Colonic mucosa (tissue), 4 donors: ENCODE results near the gene LPXN. TPM values are rescaled to one million over a fixed set of nuclear protein-coding genes. Genes with fewer than 3 reads are reported as not detected.

Source experiments
- DNase-seq: peaks from one replicate; pipeline ENCODE4 v3.0.0-alpha.2; 2020
- H3K27ac ChIP-seq: fragments of 200-600 bp; one replicate; pipeline ENCODE4 v1.8.0; 2021
- H3K27me3 ChIP-seq: fragments of 200-600 bp; one replicate; pipeline ENCODE4 v1.8.0; 2021
- H3K36me3 ChIP-seq: fragments of 200-600 bp; one replicate; pipeline ENCODE4 v1.8.0; 2021
- H3K4me1 ChIP-seq: fragments of 200-600 bp; one replicate; pipeline ENCODE4 v1.8.0; 2021; ENCODE audit warnings: mild to moderate bottlenecking
- H3K4me3 ChIP-seq: fragments of 200-600 bp; one replicate; pipeline ENCODE4 v1.8.0; 2021
- H3K9ac ChIP-seq, 2 donors: one replicate each; pipeline ENCODE4 v1.7.0; 2013; ENCODE audit warnings: control low read depth in 2 of 2, low read depth in 2 of 2, low read length in 2 of 2
- H3K9me3 ChIP-seq: fragments of 200-600 bp; one replicate; pipeline ENCODE4 v1.8.0; 2021
- intact Hi-C: fragments of 100-400 bp; cut with DNase I; formaldehyde crosslinking; loops from one replicate; pipeline ENCODE4 v1.14.1; 2022
- total RNA-seq, 2 donors: library from RNA; stranded (reverse); fragmentation: NEBNext Ultra II Directional in 1 of 2; extraction: Animal tissue kit (Norgen Biotek cat#: 25700) in 1 of 2; gene quantifications; one replicate each; pipeline ENCODE4 v1.2.1, GENCODE V29; 2021
- TF ChIP-seq, protein P1 (sequence below): fragments of 200-600 bp; IDR thresholded peaks from one replicate; pipeline ENCODE4 v1.8.0; 2022; ENCODE audit warnings: antibody characterized with exemption, mild to moderate bottlenecking
- donor health status: healthy.
- donor health status: DM: no; HTN: no; CAD: no.
- donor health status: DM: no; HTN: no; CAD: no.

Gene LPXN
- total RNA-seq, 2 donors from 2014 or later = 7.8 to 10.0 TPM

DNA sequence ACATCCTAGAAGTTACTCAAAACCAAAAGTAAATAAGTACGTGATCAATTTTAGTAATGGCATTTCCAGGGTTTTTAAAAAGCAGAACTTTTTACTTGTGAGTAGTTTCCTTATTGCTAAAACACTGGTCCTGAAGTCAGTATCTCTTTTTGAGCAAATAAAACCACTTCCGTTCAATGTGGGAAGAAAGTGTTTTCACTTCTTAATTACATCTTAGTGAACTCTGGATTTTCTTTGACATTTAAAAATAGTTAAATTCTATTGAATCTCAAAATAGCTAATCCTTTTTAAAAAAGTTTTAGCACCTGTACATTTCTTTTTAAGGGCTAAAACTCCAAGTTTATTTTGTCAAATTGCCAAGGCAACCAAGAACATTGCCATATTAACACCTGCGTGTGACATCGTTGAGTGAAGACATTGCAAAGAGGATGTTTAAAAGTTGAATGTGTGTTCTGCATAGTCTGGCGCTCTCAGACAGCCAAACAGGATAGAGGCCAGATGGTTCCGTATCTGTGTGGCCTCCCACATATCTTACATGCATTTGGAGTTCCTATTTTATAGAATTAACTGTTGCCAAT, 50.5 kb downstream of the LPXN start:
- H3K4me1 ChIP-seq = no peaks in the 10 kb centered on the region
- no peak overlapping the region for H3K9ac ChIP-seq
- no peak for DNase-seq

GRCh38 chr11:58524232-58525036, 51.2 kb downstream of the LPXN start:
- Histone ChIP-seq H3K9ac (no peak overlapping the region), H3K4me3 (no peak overlapping the region), H3K4me1 (no peaks in the 10 kb centered on the region), H3K27ac (peak overlapping the region; percentile 6), H3K36me3 (no peaks in the 10 kb centered on the region), H3K27me3 (no peaks in the 10 kb centered on the region), H3K9me3 (no peaks in the 10 kb centered on the region)
- intact Hi-C loops = no loop called here
- peak; percentile 77 for DNase-seq
- TF ChIP-seq, protein P1, sequence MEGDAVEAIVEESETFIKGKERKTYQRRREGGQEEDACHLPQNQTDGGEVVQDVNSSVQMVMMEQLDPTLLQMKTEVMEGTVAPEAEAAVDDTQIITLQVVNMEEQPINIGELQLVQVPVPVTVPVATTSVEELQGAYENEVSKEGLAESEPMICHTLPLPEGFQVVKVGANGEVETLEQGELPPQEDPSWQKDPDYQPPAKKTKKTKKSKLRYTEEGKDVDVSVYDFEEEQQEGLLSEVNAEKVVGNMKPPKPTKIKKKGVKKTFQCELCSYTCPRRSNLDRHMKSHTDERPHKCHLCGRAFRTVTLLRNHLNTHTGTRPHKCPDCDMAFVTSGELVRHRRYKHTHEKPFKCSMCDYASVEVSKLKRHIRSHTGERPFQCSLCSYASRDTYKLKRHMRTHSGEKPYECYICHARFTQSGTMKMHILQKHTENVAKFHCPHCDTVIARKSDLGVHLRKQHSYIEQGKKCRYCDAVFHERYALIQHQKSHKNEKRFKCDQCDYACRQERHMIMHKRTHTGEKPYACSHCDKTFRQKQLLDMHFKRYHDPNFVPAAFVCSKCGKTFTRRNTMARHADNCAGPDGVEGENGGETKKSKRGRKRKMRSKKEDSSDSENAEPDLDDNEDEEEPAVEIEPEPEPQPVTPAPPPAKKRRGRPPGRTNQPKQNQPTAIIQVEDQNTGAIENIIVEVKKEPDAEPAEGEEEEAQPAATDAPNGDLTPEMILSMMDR = peak; percentile 73

More for the DNA sequence above, 50.5 kb downstream of the LPXN start:
- peak overlapping the region; percentile 6 for H3K27ac ChIP-seq
- H3K27me3 ChIP-seq = no peaks in the 10 kb centered on the region
- intact Hi-C loops = no loop called here
- no peaks in the 10 kb centered on the region for H3K36me3 ChIP-seq
- no peaks in the 10 kb centered on the region for H3K9me3 ChIP-seq
- no peak overlapping the region for H3K4me3 ChIP-seq
- TF ChIP-seq, protein P1 = no peak

- H3K27ac ChIP-seq = no peak overlapping the region
- H3K27me3 ChIP-seq = no peaks in the 10 kb centered on the region
- DNase-seq = peak; percentile 25
- no peak overlapping the region for H3K4me3 ChIP-seq
- H3K9ac ChIP-seq = no peak overlapping the region
- no peaks in the 10 kb centered on the region for H3K4me1 ChIP-seq
- no peaks in the 10 kb centered on the region for H3K9me3 ChIP-seq
- TF ChIP-seq, protein P1 = peak; percentile 43
- H3K36me3 ChIP-seq = no peaks in the 10 kb centered on the region
- intact Hi-C loops = loop anchor here (10.0 kb wide), 1 partner anchor 709 kb away; no protein-coding TSS in a partner anchor
These were observed 61.8 kb downstream of the LPXN start for GRCh38 chr11:58513747-58514367.

GRCh38 chr11:58511636-58512035, 64.0 kb downstream of the LPXN start:
- TF ChIP-seq, protein P1 = no peak
- H3K4me1 ChIP-seq = no peaks in the 10 kb centered on the region

GRCh38 chr11:58509748-58510147, 65.9 kb downstream of the LPXN start:
- no peak overlapping the region for H3K27ac ChIP-seq
- no peaks in the 10 kb centered on the region for H3K4me1 ChIP-seq
- no peak overlapping the region for H3K4me3 ChIP-seq
- H3K9me3 ChIP-seq = no peaks in the 10 kb centered on the region
- no peak overlapping the region for H3K9ac ChIP-seq
- TF ChIP-seq, protein P1 = no peak
- no peak for DNase-seq
- H3K36me3 ChIP-seq = no peaks in the 10 kb centered on the region
- H3K27me3 ChIP-seq = no peaks in the 10 kb centered on the region
- intact Hi-C loops = loop anchor here (10.0 kb wide), 1 partner anchor 705 kb away; no protein-coding TSS in a partner anchor

More at GRCh38 chr11:58511636-58512035, 64.0 kb downstream of the LPXN start:
- no peak for DNase-seq
- Histone ChIP-seq H3K27me3 (no peaks in the 10 kb centered on the region), H3K36me3 (no peaks in the 10 kb centered on the region), H3K4me3 (no peak overlapping the region), H3K9me3 (no peaks in the 10 kb centered on the region), H3K9ac (no peak overlapping the region), H3K27ac (no peak overlapping the region)
- intact Hi-C loops = loop anchor here (10.0 kb wide), 1 partner anchor 707 kb away; no protein-coding TSS in a partner anchor
